CD4-positive, alpha-beta T cell (primary cell): ENCODE data around the gene CFAP20DC. TPM values are rescaled to one million over a fixed set of nuclear protein-coding genes. Genes with fewer than 3 reads are reported as not detected.

ENCODE experiments used
- ATAC-seq: fragments of 200-7000 bp; cut with Tn5 transposase; one replicate; pipeline ENCODE4 v1.10.0; 2022; ENCODE audit warnings: mild to moderate bottlenecking; ENCODE audit not compliant: poor library complexity
- CTCF ChIA-PET: fragments of 350-600 bp; sonication (Branson Sonifier 250); formaldehyde crosslinking; loops from one replicate; lab custom pipeline; 2021; ENCODE audit warnings: antibody characterized with exemption, inconsistent platforms; lab: Charles Lee
- POLR2A ChIA-PET: fragments of 350-600 bp; sonication (Branson Sonifier 250); formaldehyde crosslinking; loops from one replicate; lab custom pipeline; 2021; ENCODE audit warnings: antibody characterized with exemption, inconsistent platforms; lab: Charles Lee
- DNase-seq, 14 experiments: peaks; one replicate each; pipeline ENCODE4 v3.0.0-alpha.2; 2013 to 2020; ENCODE audit warnings: mixed read lengths in 2 of 14
- H3K27ac ChIP-seq, 2 donors: one replicate each; pipeline versions ENCODE4 v1.5.1 to v1.7.0; 2013; ENCODE audit warnings: low read length in 2 of 2, low read depth in 1 of 2, mild to moderate bottlenecking in 1 of 2
- H3K27me3 ChIP-seq, 2 experiments: 1 replicate in 1 of 2; 2 replicates in 1 of 2; pipeline versions ENCODE4 v1.6.1 to v1.7.0; 2013; ENCODE audit warnings: low read length in 2 of 2, control low read depth in 1 of 2, mild to moderate bottlenecking in 1 of 2, moderate library complexity in 1 of 2; ENCODE audit not compliant: insufficient read depth in 2 of 2, control insufficient read depth in 1 of 2
- H3K36me3 ChIP-seq: one replicate; pipeline ENCODE4 v1.6.1; 2013; ENCODE audit warnings: low read length, control low read depth; ENCODE audit not compliant: insufficient read depth
- H3K4me1 ChIP-seq: one replicate; pipeline ENCODE4 v1.6.1; 2013; ENCODE audit warnings: low read length, control low read depth; ENCODE audit not compliant: insufficient read depth
- H3K4me3 ChIP-seq: one replicate; pipeline ENCODE4 v1.5.1; 2013; ENCODE audit warnings: mild to moderate bottlenecking, low read length, moderate library complexity
- H3K9me3 ChIP-seq, 2 experiments: 1 replicate in 1 of 2; 2 replicates in 1 of 2; pipeline versions ENCODE4 v1.6.1 to v1.7.0; 2013; ENCODE audit warnings: low read length in 2 of 2, mild to moderate bottlenecking in 2 of 2, control low read depth in 1 of 2, moderate library complexity in 1 of 2; ENCODE audit not compliant: control insufficient read depth in 1 of 2, insufficient read depth in 1 of 2
- H3K27ac Mint-ChIP-seq: one replicate; pipeline ENCODE4 v1.8.0; 2020; ENCODE audit warnings: mixed read lengths
- H3K27me3 Mint-ChIP-seq: one replicate; pipeline ENCODE4 v1.8.0; 2021; ENCODE audit warnings: mixed read lengths
- H3K36me3 Mint-ChIP-seq: one replicate; pipeline ENCODE4 v1.8.0; 2021; ENCODE audit warnings: low read depth, mixed read lengths
- H3K4me1 Mint-ChIP-seq: one replicate; pipeline ENCODE4 v1.8.0; 2021; ENCODE audit warnings: low read depth, mixed read lengths
- H3K4me3 Mint-ChIP-seq: one replicate; pipeline ENCODE4 v1.8.0; 2020; ENCODE audit warnings: mild to moderate bottlenecking, mixed read lengths
- H3K9me3 Mint-ChIP-seq: one replicate; pipeline ENCODE4 v1.8.0; 2020; ENCODE audit warnings: mixed read lengths
- intact Hi-C, 2 experiments: fragments of 100-400 bp; cut with DNase I in 1 of 2; cut with micrococcal nuclease in 1 of 2; formaldehyde crosslinking; loops; one replicate each; pipeline versions ENCODE4 v1.15.1 to v1.9.0; 2023 to 2025; cut with DNase I, micrococcal nuclease
- total RNA-seq, 174 experiments: library from RNA in 2 of 174; stranded (reverse) in 2 of 174; gene quantifications; one replicate each; pipeline ENCODE4 v1.2.3 and lab custom pipeline; 2021 to 2026
- TF ChIP-seq, protein P1 (sequence below): fragments of 200-600 bp; IDR thresholded peaks from one replicate; pipeline ENCODE4 v1.8.0; 2022; ENCODE audit warnings: antibody characterized with exemption, mild to moderate bottlenecking

CFAP20DC gene
- total RNA-seq, 2 experiments from 2014 or later = 0.11 to 0.20 TPM

DNA sequence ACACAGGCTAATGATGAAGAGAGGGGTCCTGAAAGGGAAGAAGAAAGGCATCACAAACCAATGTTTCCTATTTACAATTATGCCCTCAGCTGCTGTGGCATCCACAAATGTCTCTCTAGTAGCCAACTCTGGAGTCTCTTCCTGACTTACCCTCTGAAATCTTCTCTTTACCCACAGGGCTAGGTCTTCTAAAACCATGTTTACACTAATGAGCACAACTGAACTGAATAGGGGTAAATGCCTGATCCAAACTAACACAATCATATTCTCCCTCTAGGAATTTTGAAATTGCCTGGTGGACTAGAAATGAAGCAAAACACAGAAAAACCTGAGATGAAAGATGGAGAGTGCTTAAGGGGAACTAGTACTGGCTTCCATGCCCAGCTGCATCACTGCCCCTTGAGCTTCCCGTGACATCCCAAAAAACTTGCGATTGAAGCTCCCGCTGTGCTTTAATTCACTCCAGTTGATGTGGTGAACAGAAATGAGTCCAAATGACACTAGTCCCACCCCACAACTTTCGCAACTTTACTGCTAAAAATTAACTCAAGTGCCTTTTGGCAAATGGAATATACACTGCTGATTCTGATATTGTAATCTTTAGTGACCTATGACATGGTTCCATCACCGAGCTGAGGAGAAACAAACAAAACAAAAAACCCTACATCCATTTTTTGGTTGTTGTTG, 32.8 kb downstream of the CFAP20DC start:
- Histone ChIP-seq H3K36me3 (no peaks in the 10 kb centered on the region), H3K27me3 (no peaks in the 10 kb centered on the region), H3K27ac (no peak overlapping the region), H3K4me3 (no peak overlapping the region), H3K9me3 (no peaks in the 10 kb centered on the region), H3K4me1 (no peaks in the 10 kb centered on the region)
- Mint-ChIP-seq H3K4me1 (no peaks in the 10 kb centered on the region), H3K36me3 (no peaks in the 10 kb centered on the region), H3K27me3 (no peaks in the 10 kb centered on the region), H3K9me3 (no peaks in the 10 kb centered on the region), H3K27ac (no peak overlapping the region), H3K4me3 (no peak overlapping the region)
- CTCF ChIA-PET = no interaction called here
- POLR2A ChIA-PET = no interaction called here
- intact Hi-C loops = no loop called here
- DNase-seq (no peak), ATAC-seq (no peak)
- TF ChIP-seq, protein P1, sequence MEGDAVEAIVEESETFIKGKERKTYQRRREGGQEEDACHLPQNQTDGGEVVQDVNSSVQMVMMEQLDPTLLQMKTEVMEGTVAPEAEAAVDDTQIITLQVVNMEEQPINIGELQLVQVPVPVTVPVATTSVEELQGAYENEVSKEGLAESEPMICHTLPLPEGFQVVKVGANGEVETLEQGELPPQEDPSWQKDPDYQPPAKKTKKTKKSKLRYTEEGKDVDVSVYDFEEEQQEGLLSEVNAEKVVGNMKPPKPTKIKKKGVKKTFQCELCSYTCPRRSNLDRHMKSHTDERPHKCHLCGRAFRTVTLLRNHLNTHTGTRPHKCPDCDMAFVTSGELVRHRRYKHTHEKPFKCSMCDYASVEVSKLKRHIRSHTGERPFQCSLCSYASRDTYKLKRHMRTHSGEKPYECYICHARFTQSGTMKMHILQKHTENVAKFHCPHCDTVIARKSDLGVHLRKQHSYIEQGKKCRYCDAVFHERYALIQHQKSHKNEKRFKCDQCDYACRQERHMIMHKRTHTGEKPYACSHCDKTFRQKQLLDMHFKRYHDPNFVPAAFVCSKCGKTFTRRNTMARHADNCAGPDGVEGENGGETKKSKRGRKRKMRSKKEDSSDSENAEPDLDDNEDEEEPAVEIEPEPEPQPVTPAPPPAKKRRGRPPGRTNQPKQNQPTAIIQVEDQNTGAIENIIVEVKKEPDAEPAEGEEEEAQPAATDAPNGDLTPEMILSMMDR = no peak

DNA sequence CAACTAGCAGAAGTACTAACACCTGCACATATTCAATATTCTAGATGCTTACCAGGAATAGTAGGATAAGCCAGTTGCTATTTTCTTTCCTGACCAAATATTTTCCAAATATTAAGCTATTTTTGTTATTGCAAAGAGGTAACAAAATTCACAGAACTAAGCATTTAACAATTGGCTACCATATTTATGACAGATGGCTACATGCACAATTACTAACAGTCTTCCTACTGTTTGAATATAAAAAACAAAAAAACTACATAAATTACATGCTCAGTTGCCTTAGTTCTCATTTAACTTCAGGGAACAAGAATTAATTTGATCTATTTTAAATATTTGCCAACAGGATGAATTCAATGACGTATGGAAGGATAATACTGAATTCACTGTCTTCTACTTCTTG, 36.2 kb downstream of the CFAP20DC start:
- CTCF ChIA-PET = interaction anchor here (1.0 kb wide), 1 partner anchor 8 kb away, joined by 3 read pairs; no protein-coding TSS in a partner anchor
- Mint-ChIP-seq H3K4me3 (no peak overlapping the region), H3K27ac (no peak overlapping the region), H3K36me3 (no peaks in the 10 kb centered on the region), H3K9me3 (no peaks in the 10 kb centered on the region), H3K27me3 (no peaks in the 10 kb centered on the region), H3K4me1 (no peaks in the 10 kb centered on the region)
- POLR2A ChIA-PET = no interaction called here
- Histone ChIP-seq H3K9me3 (no peaks in the 10 kb centered on the region), H3K36me3 (no peaks in the 10 kb centered on the region), H3K4me1 (no peaks in the 10 kb centered on the region), H3K4me3 (no peak overlapping the region), H3K27ac (no peak overlapping the region), H3K27me3 (no peaks in the 10 kb centered on the region)
- TF ChIP-seq, protein P1 = no peak
- DNase-seq = no peak
- intact Hi-C loops = no loop called here
- no peak for ATAC-seq

DNA sequence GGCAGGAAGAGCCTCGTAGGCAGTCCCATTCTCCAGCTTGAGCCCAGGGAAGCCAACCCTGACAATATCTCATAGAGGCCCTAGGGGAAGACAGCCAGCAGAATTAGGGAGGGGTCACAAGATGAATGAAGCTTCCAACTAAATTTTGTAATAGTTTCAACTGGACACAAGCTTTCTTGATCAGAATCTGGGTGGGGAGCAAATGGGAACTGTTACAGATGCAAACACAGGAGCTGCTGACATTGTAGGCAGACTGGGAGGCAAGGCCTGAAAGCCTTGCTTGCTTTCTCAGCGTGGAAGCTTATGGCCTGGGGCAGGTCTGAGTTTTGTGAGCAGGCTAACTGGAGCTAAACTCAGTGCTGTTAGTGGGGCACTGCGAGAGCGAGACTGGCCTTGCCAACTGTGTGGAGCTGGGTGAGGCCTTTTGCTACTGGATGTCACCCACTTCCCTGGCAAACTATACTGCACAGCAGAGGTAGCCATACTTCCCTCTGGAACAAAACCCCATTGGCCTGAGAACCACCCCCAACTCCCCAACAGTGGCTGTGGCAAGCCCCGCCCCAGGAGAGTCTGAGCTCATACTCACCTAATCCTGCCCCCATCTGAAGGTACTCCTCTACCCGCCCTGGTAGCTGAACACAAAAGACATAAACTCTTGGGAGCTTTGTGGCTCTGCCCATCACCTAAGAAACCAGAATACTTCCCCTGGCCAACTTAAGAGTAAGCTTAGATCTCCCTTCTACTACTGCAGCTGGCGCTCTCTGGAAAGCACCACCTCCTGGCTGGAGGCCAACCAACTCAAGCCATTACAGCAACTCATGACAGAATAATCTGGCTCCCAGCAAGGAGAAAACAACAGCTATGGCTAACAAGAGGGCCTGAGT, 42.9 kb downstream of the CFAP20DC start:
- H3K36me3 ChIP-seq = no peaks in the 10 kb centered on the region
- Mint-ChIP-seq H3K9me3 (no peaks in the 10 kb centered on the region), H3K36me3 (no peaks in the 10 kb centered on the region), H3K27ac (no peak overlapping the region), H3K4me1 (no peaks in the 10 kb centered on the region), H3K27me3 (no peaks in the 10 kb centered on the region), H3K4me3 (no peak overlapping the region)
- intact Hi-C loops = no loop called here
- H3K4me1 ChIP-seq = no peaks in the 10 kb centered on the region
- no peak for DNase-seq
- CTCF ChIA-PET = interaction anchor here (0.8 kb wide), 1 partner anchor 9 kb away, joined by 3 read pairs; no protein-coding TSS in a partner anchor
- TF ChIP-seq, protein P1 = no peak
- no peaks in the 10 kb centered on the region for H3K27me3 ChIP-seq
- H3K27ac ChIP-seq = no peak overlapping the region
- H3K9me3 ChIP-seq = peaks cover 0 to 11% of the 10 kb centered on the region in 2 experiments
- POLR2A ChIA-PET = no interaction called here
- ATAC-seq = no peak
- no peak overlapping the region for H3K4me3 ChIP-seq
